GM21515 (cell line): Measurements from ENCODE around the gene DENND2C.

Experiments used
- ATAC-seq: cut with Tn5 transposase; IDR thresholded peaks from one replicate; pipeline ENCODE4 v1.9.1; 2021; ENCODE audit not compliant: unreplicated experiment

Gene DENND2C

GRCh38 chr1:114547076-114547475, 122.8 kb downstream of the DENND2C start:
- no peak for ATAC-seq

DNA sequence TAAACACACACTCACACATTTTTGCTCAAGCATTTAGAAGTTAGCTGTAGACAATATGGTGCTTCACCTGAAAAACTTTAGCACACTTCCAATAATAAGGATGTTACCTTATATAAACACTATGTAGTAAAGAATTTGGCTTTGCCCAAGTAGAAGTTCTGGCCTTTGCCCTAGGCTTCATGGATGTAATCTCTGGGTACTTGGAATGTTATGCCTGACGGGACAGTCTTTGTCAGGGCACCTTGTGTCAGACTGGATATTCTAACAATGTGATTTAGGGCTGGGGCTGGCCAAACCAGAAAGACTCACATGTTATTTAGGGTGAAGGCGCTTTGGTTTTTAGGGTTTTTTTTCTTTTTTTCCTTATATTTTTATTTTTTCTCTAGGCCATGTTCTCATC, 124.1 kb downstream of the DENND2C start:
- no peak for ATAC-seq

DNA sequence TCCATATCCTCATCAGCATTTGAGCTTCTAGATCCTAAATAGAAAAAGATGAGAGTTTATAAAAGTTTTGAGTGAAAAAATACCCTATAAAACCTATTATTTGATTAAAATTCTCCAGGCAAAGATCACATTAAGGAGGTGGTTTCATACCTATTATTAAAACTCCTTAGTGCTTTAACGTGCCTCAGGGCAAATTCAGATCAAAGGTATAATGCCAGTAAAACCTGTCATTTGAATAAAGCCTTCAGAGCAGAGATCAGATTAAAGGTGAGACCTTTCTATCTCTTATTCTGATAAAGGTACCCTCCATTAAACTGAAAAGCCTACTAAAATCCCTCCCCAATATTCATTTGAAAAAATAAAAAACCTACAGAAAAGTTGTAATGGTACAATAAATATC, 124.5 kb downstream of the DENND2C start:
- no peak for ATAC-seq

DNA sequence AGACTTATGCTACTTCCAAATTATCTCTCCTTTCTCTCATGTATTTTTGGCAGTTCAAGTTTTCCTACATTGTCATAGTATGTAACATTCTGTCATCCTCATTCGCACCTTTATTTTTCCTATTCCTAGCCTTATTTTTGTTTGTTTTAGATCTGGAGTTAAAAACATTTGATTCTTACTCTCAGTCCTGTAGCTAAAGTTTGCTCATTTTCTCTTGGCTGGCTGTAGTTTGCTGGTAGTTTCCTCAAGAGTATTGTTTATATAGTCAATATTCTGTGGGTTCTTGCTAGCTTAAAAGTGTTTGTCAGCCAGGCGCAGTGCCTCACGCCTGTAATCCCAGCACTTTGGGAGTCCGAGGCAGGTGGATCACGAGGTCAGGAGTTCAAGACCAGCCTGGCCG, 129.0 kb downstream of the DENND2C start:
- ATAC-seq = no peak

- no peak for ATAC-seq
Observed at GRCh38 chr1:114540272-114540671, 129.6 kb downstream of the DENND2C start.

DNA sequence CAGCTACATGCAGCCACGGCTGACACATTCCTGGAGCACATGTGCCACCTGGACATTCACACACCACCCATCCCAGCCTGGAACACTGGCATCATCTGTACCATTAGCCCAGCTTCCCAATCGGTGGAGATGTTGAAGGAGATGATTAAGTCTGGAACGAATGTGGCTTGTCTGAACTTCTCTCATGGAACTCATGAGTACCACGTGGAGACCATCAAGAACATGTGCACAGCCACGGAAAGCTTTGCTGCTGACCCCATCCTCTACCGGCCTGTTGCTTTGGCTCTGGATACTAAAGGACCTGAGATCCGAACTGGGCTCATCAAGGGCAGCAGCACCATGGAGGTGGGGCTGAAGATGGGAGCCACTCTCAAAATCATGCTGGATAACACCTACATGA, 133.8 kb downstream of the DENND2C start:
- no peak for ATAC-seq

DNA sequence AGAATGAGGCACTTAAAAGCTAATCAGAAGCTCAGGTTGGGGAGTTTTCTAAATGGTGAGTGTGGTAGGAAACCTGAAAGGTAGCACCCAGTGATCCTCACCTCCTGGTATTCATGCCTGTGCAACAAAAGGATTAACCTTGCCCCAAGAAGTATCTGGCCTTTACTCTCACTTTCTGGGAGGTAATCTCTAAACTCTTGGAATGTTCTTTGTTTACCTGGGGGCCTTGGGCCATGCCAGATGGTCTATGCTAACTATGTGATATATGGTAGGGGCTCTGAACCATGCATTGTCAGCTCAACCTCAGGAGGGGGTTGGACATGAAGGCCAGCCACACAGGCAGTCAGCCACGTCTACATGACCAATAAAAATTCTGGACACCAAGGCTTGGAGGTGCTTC, 134.4 kb downstream of the DENND2C start:
- ATAC-seq = no peak
